ENCODE measurements around the gene PRKCQ. TPM values are rescaled to one million over a fixed set of nuclear protein-coding genes. Genes with fewer than 3 reads are reported as not detected.
A peak's percentile ranks its signal among the peaks of the same experiment; 100 is the strongest.
"Not testable (repeated sequence)": the region's sequence is repeated elsewhere in the genome, so short reads cannot be mapped to it uniquely, and the experiment has no call there.

Gene PRKCQ
- total and polyA plus RNA-seq, 2 of the 13 experiments (the other 11 are each of a cell fraction or from before 2014, with no cell fraction given) = 0.13 to 0.35 TPM

DNA sequence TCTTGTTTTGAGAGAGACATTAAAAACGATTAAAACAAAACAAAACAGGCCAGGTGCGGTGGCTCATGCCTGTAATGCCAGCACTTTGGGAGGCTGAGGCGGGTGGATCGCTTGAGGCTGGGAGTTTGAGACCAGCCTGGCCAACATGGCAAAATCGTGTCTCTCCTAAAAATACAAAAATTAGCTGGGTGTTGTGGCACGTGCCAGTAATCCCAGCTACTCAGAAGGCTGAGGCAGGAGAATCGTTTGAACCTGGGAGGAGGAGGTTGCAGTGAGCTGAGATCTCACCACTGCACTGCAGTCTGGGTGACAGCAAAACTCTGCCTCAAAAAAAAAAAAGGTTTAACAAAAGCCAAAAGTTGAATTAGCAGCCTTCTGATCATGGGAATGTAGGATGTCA lies 1.1 kb upstream of the PRKCQ start:
- DNase-seq (ENCODE audit: low spot score); CTCF ChIA-PET (ENCODE audit: low intra/inter-chr PET ratio, low total read pairs); in situ Hi-C loops (cut with HindIII; ENCODE audit: extremely low pct_ligation_motif_present, low pct_unique_long_range_greater_than_20kb); H3K36me3 ChIP-seq (replicated peaks in 1 of 2; ENCODE audit: control insufficient read depth in 1 of 2, insufficient read depth in 2 of 2, low read length in 2 of 2); H3K9me3 ChIP-seq (ENCODE audit: low read length); ATAC-seq; H4K20me1 ChIP-seq (ENCODE audit: insufficient read depth, low read length); FAIRE-seq; H3K27ac ChIP-seq (ENCODE audit: extremely low read length, insufficient read depth, low read length); intact Hi-C loops (cut with micrococcal nuclease; ENCODE audit: unreplicated experiment); H3K79me2 ChIP-seq (ENCODE audit: insufficient read depth, low read length); POLR2A ChIA-PET; BruUV-seq (replicated peaks): not testable (repeated sequence)
- 41% methylated on average over 7 of the region's 7 CpGs for WGBS (ENCODE audit: low lambda C conversion rate)
- H3K4me1 ChIP-seq (ENCODE audit: insufficient read depth, low read length) = peaks cover 18% of the 10 kb centered on the region; the same call in 1 of the 2 replicates
- H2AFZ ChIP-seq (ENCODE audit: low read length) = peak overlapping the region; percentile 96
- H3K4me2 ChIP-seq (ENCODE audit: low read depth, low read length) = peak overlapping the region; percentile 79
- peak overlapping the region; percentile 70; the same call in 1 of the 2 replicates for H3K9ac ChIP-seq (ENCODE audit: insufficient read depth, low read depth, low read length)
- peaks cover 2 to 23% of the 10 kb centered on the region in 2 experiments; a peak in 3 of 5 replicates for H3K27me3 ChIP-seq (ENCODE audit: control insufficient read depth in 1 of 2, insufficient read depth in 2 of 2, low read length in 2 of 2)
- peak overlapping the region; percentile 52 to 80 (median 76); a peak in 5 of 6 replicates for H3K4me3 ChIP-seq (replicated peaks in 1 of 3; ENCODE audit: insufficient read depth in 1 of 3, low read depth in 2 of 3, low read length in 3 of 3)

DNA sequence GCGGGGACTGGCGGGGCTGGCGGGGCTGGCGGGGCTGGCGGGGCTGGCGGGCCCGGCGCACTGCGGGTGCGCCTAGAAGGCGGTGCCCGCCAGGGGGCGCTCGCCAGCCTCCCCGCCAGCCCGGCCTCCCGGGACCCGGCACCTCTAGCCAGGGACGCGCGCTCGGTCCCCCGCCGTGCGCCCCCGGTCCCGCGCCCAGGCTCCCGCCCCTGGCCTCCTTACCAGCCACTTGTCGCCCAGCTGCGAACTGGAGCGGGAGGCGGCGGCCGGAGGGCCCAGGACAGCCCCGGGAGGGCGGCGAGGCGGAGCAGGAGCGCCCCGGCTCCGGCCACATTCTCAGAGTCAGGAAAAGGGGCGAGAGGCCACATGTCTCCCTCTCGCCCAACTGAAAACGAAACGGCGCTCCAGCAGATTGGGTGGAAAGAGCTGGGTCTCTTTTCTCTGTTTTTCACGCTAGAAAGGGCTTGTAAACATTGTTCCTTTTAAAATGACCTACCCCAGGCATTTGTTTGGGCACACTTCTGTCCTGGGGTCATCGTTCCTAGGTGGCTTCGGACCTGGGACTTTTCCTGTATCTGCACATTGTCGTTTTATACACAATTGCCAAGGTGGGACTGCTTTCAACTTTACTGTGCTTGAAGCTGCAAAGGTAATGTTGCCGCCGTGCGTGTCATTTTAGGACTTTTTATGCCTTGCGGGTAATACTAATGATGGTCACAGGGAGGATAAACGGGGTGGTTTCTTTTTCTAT lies 378 bp upstream of the PRKCQ start:
- Histone ChIP-seq H3K79me2 (ENCODE audit: insufficient read depth, low read length) (no peaks in the 10 kb centered on the region), H3K36me3 (replicated peaks in 1 of 2; ENCODE audit: control insufficient read depth in 1 of 2, insufficient read depth in 2 of 2, low read length in 2 of 2) (no peaks in the 10 kb centered on the region; a peak in 1 of 5 replicates), H3K9ac (ENCODE audit: insufficient read depth, low read depth, low read length) (peak overlapping the region; percentile 70), H3K27ac (ENCODE audit: extremely low read length, insufficient read depth, low read length) (peak overlapping the region; percentile 54), H3K4me1 (ENCODE audit: insufficient read depth, low read length) (peaks cover 18% of the 10 kb centered on the region; the same call in 1 of the 2 replicates), H3K9me3 (ENCODE audit: low read length) (no peaks in the 10 kb centered on the region), H2AFZ (ENCODE audit: low read length) (peak overlapping the region; percentile 96), H3K4me3 (replicated peaks in 1 of 3; ENCODE audit: insufficient read depth in 1 of 3, low read depth in 2 of 3, low read length in 3 of 3) (peak overlapping the region; percentile 57 to 80 (median 76)), H3K4me2 (ENCODE audit: low read depth, low read length) (peak overlapping the region; percentile 79), H3K27me3 (ENCODE audit: control insufficient read depth in 1 of 2, insufficient read depth in 2 of 2, low read length in 2 of 2) (peaks cover 2 to 24% of the 10 kb centered on the region in 2 experiments; a peak in 3 of 5 replicates), H4K20me1 (ENCODE audit: insufficient read depth, low read length) (no peaks in the 10 kb centered on the region)
- ChIA-PET POLR2A (no interaction called here), CTCF (ENCODE audit: low intra/inter-chr PET ratio, low total read pairs) (no interaction called here)
- in situ Hi-C loops (cut with HindIII; ENCODE audit: extremely low pct_ligation_motif_present, low pct_unique_long_range_greater_than_20kb) = no loop called here
- DNase-seq (ENCODE audit: low spot score) = peak; percentile 53
- BruUV-seq (replicated peaks) = TSS peak; percentile 62
- ATAC-seq = peak; percentile 97
- 4% methylated on average over 13 of the region's 56 CpGs for WGBS (ENCODE audit: low lambda C conversion rate)
- intact Hi-C loops (cut with micrococcal nuclease; ENCODE audit: unreplicated experiment) = loop anchor here (1.0 kb wide), 2 partner anchors 68 to 87 kb away; no protein-coding TSS in a partner anchor
- FAIRE-seq = no peak
- TF ChIP-seq ZSCAN30 (CRISPR knock-in tag; IDR thresholded peaks at IDR 0.05) (0 out of 2 replicates have a peak, but pooled peaks have one; percentile 38), ETV6 (CRISPR knock-in tag; conservative IDR thresholded peaks at IDR 0.05) (0 out of 2 replicates have a peak, but pooled peaks have one; percentile 37), KMT2A (CRISPR knock-in tag; IDR thresholded peaks at IDR 0.05) (peak; percentile 61; the same call in 1 of the 2 replicates), ZNF230 (CRISPR knock-in tag; IDR thresholded peaks at IDR 0.05) (0 out of 2 replicates have a peak, but pooled peaks have one; percentile 27), RFXANK (CRISPR knock-in tag; IDR thresholded peaks at IDR 0.05) (no peak), NCOA1 (CRISPR knock-in tag; IDR thresholded peaks at IDR 0.05) (no peak), ZNF841 (CRISPR knock-in tag; IDR thresholded peaks at IDR 0.05; ENCODE audit: borderline replicate concordance) (no peak)
- TF ChIP-seq, protein P1, sequence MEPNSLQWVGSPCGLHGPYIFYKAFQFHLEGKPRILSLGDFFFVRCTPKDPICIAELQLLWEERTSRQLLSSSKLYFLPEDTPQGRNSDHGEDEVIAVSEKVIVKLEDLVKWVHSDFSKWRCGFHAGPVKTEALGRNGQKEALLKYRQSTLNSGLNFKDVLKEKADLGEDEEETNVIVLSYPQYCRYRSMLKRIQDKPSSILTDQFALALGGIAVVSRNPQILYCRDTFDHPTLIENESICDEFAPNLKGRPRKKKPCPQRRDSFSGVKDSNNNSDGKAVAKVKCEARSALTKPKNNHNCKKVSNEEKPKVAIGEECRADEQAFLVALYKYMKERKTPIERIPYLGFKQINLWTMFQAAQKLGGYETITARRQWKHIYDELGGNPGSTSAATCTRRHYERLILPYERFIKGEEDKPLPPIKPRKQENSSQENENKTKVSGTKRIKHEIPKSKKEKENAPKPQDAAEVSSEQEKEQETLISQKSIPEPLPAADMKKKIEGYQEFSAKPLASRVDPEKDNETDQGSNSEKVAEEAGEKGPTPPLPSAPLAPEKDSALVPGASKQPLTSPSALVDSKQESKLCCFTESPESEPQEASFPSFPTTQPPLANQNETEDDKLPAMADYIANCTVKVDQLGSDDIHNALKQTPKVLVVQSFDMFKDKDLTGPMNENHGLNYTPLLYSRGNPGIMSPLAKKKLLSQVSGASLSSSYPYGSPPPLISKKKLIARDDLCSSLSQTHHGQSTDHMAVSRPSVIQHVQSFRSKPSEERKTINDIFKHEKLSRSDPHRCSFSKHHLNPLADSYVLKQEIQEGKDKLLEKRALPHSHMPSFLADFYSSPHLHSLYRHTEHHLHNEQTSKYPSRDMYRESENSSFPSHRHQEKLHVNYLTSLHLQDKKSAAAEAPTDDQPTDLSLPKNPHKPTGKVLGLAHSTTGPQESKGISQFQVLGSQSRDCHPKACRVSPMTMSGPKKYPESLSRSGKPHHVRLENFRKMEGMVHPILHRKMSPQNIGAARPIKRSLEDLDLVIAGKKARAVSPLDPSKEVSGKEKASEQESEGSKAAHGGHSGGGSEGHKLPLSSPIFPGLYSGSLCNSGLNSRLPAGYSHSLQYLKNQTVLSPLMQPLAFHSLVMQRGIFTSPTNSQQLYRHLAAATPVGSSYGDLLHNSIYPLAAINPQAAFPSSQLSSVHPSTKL (CRISPR knock-in tag; IDR thresholded peaks at IDR 0.05) = 0 out of 2 replicates have a peak, but pooled peaks have one; percentile 7
- TF ChIP-seq, protein P2, sequence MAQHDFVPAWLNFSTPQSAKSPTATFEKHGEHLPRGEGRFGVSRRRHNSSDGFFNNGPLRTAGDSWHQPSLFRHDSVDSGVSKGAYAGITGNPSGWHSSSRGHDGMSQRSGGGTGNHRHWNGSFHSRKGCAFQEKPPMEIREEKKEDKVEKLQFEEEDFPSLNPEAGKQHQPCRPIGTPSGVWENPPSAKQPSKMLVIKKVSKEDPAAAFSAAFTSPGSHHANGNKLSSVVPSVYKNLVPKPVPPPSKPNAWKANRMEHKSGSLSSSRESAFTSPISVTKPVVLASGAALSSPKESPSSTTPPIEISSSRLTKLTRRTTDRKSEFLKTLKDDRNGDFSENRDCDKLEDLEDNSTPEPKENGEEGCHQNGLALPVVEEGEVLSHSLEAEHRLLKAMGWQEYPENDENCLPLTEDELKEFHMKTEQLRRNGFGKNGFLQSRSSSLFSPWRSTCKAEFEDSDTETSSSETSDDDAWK (CRISPR knock-in tag; IDR thresholded peaks at IDR 0.05) = no peak

Measured in HepG2 (cell line).